ENCODE data around the gene TTC33.

DNA sequence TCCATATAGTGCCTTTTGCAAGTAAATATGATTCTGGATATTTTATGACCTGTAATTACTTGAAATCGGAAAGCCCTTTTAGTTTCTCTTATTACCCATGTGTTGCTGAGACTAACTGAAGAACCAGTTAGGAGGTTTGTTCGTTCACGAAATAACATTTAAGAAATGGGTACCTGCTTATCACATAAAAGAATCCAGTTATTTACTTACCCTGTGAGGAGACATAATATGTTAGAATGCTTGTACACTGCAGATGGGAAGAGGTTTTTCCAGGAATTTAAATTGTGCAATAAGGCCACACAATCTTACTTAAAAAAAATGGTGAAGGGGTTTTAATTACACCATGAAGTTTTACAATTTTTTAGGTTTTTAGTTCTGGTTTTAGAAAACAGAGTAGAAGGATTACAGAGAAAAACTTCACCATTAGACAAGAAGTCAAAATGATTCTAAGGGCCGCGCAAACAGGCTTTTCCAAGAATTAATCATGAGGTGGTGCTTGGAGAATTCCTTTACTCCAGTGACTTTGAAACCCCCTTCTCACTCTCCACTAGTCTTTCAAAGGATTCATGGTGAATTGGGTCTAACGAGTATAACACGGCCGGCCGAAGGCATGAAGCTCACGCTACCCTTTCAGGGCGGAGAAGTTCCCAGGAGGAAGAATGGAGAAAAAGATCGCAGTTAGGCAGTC lies 77.2 kb downstream of the TTC33 start:
- TF ChIP-seq, protein P1, sequence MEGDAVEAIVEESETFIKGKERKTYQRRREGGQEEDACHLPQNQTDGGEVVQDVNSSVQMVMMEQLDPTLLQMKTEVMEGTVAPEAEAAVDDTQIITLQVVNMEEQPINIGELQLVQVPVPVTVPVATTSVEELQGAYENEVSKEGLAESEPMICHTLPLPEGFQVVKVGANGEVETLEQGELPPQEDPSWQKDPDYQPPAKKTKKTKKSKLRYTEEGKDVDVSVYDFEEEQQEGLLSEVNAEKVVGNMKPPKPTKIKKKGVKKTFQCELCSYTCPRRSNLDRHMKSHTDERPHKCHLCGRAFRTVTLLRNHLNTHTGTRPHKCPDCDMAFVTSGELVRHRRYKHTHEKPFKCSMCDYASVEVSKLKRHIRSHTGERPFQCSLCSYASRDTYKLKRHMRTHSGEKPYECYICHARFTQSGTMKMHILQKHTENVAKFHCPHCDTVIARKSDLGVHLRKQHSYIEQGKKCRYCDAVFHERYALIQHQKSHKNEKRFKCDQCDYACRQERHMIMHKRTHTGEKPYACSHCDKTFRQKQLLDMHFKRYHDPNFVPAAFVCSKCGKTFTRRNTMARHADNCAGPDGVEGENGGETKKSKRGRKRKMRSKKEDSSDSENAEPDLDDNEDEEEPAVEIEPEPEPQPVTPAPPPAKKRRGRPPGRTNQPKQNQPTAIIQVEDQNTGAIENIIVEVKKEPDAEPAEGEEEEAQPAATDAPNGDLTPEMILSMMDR (conservative IDR thresholded peaks at IDR 0.05), result no peak
- no peak for TF ChIP-seq ZFX (IDR thresholded peaks at IDR 0.05)

Data from C4-2B (cell line).